NCI-H345 treated with DMSO at 0.1 percent for 48 hours (cell line): ENCODE results near the gene TSC1.

Source experiments
- DNase-seq: peaks from one replicate; lab custom pipeline; 2025; ENCODE audit not compliant: unreplicated experiment; lab: John Stamatoyannopoulos, UW

The TSC1 gene

DNA sequence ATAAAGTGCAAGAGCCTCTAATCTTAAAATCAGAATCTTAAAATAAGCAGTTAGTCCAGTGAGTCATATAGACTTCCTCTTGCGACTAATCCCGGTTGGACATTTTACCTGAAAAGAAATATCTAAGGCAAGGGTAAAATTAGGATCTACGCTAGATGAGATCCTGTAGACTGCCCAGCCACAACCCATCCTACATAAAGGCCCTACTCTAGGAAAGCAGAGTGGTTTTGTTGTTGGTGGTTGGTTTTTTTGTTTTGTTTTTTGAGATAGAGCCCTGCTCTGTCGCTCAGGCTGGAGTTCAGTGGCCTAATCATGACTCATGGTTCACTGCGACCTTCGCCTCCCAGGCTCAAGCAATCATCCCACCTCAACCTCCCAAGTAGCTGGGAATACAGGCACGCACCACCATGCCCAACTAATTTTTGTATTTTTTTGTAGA, 6.9 kb downstream of the TSC1 start:
- no peak for DNase-seq

GRCh38 chr9:132935026-132935425, 9.4 kb downstream of the TSC1 start:
- DNase-seq = no peak

DNA sequence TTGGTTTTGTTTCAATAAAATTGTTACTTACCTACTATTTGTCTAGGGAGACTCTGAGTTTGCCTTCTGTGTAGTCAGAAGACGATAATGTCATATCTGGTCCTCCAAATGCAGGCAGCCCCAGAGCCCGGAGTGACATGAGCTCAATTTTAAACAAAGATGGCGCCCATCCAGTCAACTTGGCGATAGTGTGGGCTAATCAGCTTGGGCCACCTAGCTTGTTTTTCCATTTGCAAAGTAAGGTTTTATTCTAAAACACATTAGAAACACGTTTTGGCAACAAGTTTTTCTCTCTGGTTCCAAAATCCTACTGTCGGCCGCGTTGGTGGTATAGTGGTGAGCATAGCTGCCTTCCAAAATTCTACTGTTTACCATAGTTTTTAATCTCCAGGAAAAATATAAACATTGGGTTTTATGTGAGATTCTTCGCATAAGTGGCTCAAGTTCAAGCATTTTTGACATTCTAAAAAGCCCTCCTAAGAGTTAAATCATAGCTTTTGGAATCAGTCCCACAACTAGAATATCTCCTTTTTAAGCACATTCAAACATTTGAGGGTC, 13.2 kb downstream of the TSC1 start:
- no peak for DNase-seq

DNA sequence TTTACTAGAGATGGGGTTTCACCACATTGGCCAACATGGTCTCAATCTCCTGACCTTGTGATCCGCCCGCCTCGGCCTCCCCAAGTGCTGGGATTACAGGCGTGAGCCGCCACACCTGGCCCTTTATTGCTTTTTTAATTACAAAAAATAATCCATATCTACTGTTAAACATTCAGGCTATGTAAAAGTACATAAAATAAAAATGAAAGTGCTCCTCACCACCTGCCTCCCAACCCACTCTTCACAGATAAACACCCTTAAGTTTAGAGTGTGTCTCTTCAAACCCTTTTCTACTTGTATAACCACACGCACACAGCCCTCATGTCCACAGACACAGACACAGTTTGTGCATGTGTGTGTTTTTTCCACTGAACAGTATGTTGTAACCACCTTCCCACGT, 16.7 kb downstream of the TSC1 start:
- no peak for DNase-seq

DNA sequence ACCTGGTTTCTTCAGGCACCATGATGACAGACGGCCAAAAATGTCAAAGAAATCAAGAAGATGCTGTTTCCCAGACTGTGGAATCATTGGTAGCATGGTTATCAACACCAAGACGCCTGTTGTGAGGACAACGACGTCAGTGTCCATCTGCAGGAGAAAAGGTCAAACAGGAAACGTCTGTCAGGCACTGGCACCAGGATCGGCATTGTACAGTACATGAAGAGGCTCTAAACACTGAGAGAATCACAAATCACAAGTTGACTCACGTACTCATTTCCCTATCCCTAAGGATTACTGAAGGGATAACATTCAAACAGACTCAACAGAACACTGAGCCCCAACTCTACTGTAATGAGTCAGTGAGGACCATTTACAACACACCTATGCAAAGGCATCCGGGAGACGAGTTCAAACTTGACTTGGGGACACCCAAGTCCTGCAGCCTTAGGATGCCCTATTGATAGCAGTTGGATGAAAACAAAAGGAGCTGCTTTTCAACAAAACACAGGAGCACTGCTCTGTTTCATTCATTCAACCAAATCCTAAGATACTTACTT, 21.0 kb downstream of the TSC1 start:
- DNase-seq = no peak

- no peak for DNase-seq
These were observed 24.7 kb downstream of the TSC1 start for GRCh38 chr9:132919614-132920268.

- no peak for DNase-seq
These were observed 29.5 kb downstream of the TSC1 start for GRCh38 chr9:132914924-132915323.

DNA sequence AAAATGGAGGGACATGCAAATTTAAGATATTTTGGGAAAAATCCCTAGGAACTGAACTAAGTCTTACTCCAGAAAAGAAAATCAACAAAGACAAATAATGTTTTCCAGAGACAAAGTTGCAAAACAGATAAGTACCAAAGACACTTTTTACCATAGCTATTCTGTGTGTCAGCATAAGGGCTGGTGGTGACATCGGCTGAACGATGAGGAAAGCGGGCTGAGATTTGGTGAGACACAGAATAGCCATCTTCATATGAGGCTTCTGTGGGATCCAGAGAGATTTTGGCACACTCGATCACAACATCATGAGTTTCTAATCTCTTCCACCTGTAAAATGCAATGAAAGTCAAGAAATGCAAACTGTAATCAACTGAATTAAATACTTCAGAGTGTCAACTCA, 32.3 kb downstream of the TSC1 start:
- no peak for DNase-seq

DNA sequence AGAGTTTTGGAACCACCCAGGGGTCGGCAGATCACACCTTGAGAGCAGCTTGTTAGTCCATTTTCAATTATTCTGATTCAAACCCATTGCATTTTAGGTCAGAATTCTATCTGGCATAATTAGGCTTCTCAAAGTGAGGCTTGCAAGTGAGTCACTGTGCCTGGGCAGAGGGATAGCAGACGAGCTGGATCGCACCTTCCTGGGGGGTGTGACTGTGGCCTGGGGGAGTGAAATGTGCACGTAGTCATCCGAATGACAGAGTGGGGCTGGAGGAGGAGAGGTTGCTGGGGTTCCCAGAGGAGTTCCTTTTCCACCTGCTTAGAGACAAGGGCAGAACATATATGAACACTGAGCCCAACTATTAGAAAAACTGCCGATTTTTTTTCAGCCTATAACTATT, 34.0 kb downstream of the TSC1 start:
- no peak for DNase-seq

DNA sequence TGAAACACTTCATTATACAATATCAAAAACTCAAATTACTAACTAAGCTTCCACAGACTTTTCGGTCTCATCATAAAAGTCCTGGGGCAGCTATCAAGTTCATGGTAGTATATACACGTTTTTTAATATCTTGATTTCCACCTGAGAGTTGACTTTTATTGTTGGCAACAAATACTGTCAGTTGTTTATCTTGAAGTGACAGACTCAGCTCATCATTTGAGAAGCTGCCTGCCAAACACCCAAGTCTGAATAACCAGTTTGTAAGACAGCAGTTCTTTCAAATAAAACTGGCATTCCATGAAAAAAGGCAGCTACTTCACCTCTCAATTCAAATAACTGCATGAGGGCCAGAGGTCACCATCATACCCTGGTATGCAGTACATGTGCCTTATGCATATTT, 35.1 kb downstream of the TSC1 start:
- DNase-seq = no peak

DNA sequence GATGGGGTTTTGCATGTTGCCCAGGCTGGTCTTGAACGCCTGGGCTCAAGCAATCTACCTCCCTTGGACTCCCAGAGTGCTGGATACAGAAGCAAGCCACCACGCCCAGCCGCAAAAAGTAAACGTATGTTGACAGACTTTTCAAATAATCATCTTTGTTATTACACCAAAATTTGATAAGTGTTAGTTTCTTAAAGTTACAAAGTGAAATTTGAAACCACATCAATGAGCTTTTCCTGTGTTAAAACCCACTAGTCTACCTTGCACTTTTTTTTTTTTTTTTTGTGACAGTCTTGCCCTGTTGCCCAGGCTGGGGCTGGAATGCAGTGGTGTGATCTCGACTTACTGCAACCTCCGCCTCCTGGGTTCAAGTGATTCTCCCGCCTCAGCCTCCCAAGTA, 35.8 kb downstream of the TSC1 start:
- no peak for DNase-seq

DNA sequence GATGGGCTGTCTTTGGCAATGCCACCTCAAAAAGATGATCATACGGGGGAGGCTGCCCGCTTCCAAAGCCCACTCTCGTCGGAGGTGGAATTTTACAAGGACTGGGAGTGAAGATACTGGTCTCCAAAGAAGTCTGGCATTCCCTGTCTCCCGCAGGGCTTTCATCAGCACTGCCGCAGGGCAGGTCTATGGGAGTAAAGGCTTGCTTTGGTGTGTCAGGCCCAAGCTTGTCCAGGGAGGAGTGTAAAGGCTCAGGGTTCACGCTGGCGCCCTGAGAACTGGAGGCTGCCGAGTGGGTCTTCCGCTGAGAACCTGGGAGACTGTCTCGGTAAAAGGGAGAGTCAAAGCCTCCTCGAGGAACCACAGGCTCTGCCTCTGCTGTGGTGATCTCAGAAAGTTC, 38.7 kb downstream of the TSC1 start:
- no peak for DNase-seq

- DNase-seq = no peak
These were observed 40.6 kb downstream of the TSC1 start for GRCh38 chr9:132903574-132904492.

- peak; percentile 44 for DNase-seq
These were observed 42.3 kb downstream of the TSC1 start for GRCh38 chr9:132901858-132902831.

DNA sequence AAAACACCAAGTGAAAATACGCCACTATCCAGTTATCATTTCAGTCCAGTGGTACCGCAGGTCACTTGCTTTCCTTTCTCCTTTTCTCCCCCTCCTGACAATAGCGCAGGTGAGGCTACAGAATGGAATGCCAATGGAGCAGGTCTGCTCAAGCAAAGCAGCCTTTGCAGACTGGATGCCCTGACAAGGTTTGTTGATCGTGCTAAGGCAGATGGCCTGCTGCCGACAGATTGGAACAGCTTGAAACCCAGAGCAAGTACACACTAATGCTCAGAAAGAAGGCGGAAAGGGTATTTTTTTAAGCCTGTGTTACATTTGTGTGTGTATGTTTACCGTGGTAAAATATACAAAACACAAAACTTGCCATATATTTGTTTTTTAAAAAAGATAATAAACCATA, 46.4 kb downstream of the TSC1 start:
- no peak for DNase-seq

GRCh38 chr9:132896906-132897305, 47.5 kb downstream of the TSC1 start:
- DNase-seq = no peak

- no peak for DNase-seq
These were observed 48.2 kb downstream of the TSC1 start for GRCh38 chr9:132896264-132896663.

GRCh38 chr9:132894862-132895835, 49.3 kb downstream of the TSC1 start:
- DNase-seq = no peak

- no peak for DNase-seq
These were observed 50.1 kb downstream of the TSC1 start for GRCh38 chr9:132894346-132894745.
